GM19238 (cell line): Measurements from ENCODE around the gene SAPCD1.
A peak's percentile ranks its signal among the peaks of the same experiment; 100 is the strongest.

Source experiments
- DNase-seq: peaks from one replicate; pipeline ENCODE4 v3.0.0; 2011; ENCODE audit warnings: low spot score; ENCODE audit not compliant: insufficient read length

The SAPCD1 gene

GRCh38 chr6:31762356-31762755 is at the start of gene SAPCD1:
Gene SAPCD1 (plus strand): TSS chr6:31762656. CDS start chr6:31763055, 399 bp downstream.
- no peak for DNase-seq

DNA sequence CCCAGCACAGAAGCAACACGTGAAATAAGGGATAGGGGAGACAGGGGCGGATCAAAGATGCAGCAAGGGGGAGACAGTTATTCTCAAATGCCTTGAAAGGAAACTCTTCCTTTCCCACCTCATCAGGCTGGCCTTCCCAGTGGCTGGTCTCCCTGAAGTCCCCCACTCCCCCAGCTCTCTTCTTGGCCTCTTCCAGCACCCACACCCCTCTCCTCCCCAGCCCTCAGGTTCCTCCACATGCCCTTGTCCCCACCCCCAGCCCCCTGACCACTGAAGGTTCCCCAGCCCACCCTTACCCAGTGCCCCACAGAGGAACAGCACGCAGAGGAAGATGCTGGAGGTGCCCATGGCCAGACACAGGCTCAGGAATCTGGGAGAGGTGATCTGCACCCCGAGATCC is 49.0 kb upstream of the SAPCD1 start:
- no peak for DNase-seq

GRCh38 chr6:31713991-31714684 is 48.3 kb upstream of the SAPCD1 start:
- no peak for DNase-seq

- no peak for DNase-seq
Observed at GRCh38 chr6:31715022-31715958, 47.2 kb upstream of the SAPCD1 start, which contains the start of gene LY6G6D. Gene LY6G6D (plus strand): TSS chr6:31715348. CDS start chr6:31715356, 8 bp downstream.

- DNase-seq, result no peak
Observed at GRCh38 chr6:31717499-31718222, 44.8 kb upstream of the SAPCD1 start.

DNA sequence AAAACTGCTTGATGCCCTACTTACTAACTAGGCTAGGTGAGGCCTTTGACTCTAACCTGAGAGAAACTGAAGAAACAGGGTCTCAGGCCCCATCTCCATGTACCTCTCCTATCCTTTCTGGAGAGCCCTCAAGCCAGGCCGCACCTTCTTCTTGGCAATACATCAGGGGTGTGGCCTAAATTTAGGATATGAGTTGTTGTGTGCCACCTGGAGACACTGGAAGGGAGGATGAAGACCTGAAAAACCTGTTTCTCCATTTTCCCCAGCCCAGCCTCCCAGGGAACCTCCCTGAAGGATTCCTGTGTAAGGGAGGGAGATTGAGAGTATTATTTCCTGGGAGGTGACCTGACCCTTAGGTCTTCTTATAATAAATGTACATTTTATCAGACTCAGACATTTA is 44.2 kb upstream of the SAPCD1 start:
- DNase-seq, result no peak

GRCh38 chr6:31719001-31719400 is 43.5 kb upstream of the SAPCD1 start:
- no peak for DNase-seq

DNA sequence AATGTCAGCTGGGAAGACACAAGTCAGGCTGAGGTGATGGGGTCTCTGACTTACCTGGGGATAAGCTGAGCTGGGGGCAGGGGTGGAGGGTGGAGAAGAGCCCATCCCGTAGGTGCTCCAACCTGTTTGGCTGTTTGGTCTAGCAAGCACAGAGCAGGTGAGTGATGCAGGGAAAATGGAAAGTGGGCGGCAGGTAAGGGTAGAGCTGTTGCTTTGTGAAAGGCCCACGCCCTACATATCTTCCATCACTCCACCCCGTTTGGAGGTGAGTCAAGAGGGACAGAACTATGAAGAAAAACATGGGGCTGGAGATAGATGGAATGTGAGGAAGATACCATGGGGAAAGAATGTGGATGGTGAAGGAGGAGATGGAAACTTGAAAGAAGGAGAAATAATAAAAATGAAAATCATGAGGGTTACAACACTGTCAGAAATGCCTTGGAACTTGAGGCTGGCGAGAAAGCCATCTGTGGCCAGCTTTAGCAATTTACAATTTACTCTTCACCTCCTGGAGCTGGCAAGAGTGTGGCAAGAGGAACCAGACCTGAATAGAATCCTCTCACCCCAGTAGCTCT is 42.2 kb upstream of the SAPCD1 start:
- DNase-seq, result no peak

- DNase-seq, result no peak
Observed at GRCh38 chr6:31721351-31722020, 41.0 kb upstream of the SAPCD1 start, which contains the start of gene LY6G6C. Gene LY6G6C (minus strand): TSS chr6:31721746. CDS start chr6:31721679, 67 bp downstream.

DNA sequence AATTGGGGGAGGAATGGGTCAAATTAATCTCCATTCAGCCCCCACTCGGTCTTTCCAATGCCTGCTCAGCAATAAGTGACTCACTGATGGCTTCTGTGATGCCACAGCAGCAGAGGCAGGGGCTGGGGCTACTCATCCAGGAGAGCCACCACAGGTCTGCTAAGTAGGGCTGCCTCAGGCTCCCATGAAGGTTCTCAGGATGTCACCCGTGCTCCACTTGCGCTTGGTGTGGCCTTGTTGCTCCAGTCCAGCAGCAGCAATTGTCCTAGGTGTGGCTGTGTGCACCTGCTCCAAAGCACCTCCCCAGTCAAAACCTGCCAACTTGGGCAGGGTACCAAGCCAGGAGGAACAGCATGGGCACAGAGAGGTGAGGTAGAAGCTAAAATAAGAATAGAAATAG is 40.3 kb upstream of the SAPCD1 start:
- DNase-seq, result no peak

- DNase-seq, result no peak
Observed at GRCh38 chr6:31723245-31723979, 39.0 kb upstream of the SAPCD1 start, which contains the start of gene MPIG6B. Gene MPIG6B (plus strand): TSS chr6:31723373. CDS start chr6:31723384, 11 bp downstream.

- DNase-seq, result no peak
Observed at GRCh38 chr6:31723980-31724691, 38.3 kb upstream of the SAPCD1 start.

GRCh38 chr6:31725502-31726350 is 36.7 kb upstream of the SAPCD1 start:
- DNase-seq, result no peak

- peak; percentile 81 for DNase-seq
Observed at GRCh38 chr6:31727034-31727716, 35.3 kb upstream of the SAPCD1 start.

DNA sequence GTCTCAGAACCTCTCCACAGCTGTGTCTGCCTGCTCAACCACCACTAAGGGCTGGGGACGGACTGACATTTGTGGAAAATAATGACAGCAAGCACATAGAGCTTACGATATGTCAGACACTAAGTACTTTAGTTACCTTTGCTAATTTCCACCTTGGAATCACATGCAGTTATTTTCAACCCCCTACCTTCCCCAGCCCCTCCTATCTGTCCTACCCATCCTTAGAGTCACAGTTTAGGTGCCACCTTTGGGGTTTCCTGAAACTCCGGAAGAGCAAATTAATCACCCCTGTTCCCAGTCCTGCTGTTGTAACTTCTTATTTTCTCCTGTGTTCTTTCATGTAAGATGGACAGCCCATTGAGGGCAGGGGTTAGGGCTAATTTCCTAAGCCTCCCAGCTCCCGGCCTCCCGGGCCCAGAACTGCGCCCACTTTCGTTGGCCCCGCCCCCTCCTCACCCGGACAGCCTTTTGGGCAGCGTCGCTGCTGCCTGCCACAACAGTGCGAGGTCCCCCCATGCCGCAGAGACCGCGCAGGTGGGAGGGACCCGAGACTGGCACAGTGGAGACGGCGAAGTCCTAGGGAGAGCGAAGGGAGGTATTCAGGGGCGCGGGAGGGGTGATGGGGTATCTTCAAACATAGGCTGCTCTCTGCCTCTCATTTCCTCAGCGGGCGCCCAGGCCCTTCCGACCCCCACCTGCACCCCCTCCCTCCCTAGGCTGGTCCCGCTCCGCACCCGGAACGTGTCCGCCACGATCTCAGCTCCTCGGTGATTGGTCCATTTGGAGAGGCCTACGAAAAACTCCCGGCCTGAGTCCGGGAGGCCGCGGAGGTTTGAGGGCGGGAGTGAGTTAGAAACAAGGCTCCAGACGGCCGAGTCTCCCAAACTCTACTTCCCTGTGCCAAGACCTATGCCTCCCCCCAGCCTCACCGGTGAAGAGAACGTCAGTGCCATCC is 34.5 kb upstream of the SAPCD1 start:
- DNase-seq, result no peak

DNA sequence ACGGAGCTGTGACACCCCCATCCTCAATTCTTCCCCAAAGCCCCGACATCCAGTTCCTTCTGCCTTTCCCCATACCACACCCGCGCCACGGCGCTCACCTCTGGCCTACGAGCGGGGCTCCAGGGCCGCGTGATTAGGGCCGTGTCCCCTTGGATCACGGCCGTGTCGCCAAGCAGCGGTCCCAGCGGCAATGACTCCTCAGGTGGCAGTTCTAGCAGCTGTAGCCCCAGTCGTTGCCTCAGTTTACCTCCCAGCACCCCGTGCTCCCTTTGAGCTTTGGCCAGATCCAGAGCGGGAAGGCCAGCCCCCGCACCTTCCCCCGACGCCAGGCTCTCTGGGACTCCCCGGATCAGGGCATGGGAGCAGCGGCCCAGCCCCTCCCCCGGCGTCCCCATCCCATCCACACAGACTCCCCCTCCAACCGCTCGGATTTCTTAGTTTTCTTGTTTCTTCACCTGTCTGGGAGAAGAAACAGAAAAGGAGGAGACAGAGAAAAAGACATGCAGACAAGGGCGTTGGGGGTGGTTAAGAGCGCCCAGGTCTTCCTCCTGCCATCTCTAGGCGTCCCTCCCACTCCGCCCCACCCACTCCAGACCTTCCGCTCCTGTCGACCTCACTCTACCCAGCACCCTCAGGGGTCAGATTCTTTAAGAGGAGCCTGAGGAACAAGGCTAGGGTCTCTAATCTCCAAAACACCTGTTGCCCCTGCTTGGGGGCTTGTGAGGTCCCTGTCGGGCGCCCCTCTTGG is 33.5 kb upstream of the SAPCD1 start, which contains the start of gene DDAH2:
TSS of gene DDAH2 (minus strand) at position 533 of the 748 bp plus-strand sequence. CDS start at position 395, 138 bp downstream.
- DNase-seq, result no peak
